ENCODE results near the gene CDKN2B. TPM values are rescaled to one million over a fixed set of nuclear protein-coding genes. Genes with fewer than 3 reads are reported as not detected.
A peak's percentile ranks its signal among the peaks of the same experiment; 100 is the strongest.

Gene CDKN2B
- total and polyA plus RNA-seq, 2 experiments from 2014 or later = 15.1 to 18.6 TPM

- Histone ChIP-seq H3K4me1 (ENCODE audit: insufficient read depth) (peaks cover 4% of the 10 kb centered on the region), H4K20me1 (ENCODE audit: insufficient read depth, poor library complexity, severe bottlenecking) (no peaks in the 10 kb centered on the region), H3K9me2 (replicated peaks; ENCODE audit: insufficient read depth) (no peaks in the 10 kb centered on the region), H3K27ac (peak overlapping the region; percentile 12), H3K79me2 (no peaks in the 10 kb centered on the region), H3K4me2 (no peak overlapping the region), H2AFZ (no peak overlapping the region), H3K9me3 (ENCODE audit: low read depth) (no peaks in the 10 kb centered on the region), H3K36me3 (replicated peaks; ENCODE audit: insufficient read depth, low read depth) (no peaks in the 10 kb centered on the region), H3K4me3 (no peak overlapping the region), H3K27me3 (no peaks in the 10 kb centered on the region)
- TF ChIP-seq CTCF (IDR thresholded peaks at IDR 0.05; ENCODE audit: poor library complexity) (no peak), EZH2 (IDR thresholded peaks at IDR 0.05; ENCODE audit: borderline replicate concordance) (no peak), EZH2phosphoT487 (IDR thresholded peaks at IDR 0.05; ENCODE audit: low read depth, severe bottlenecking, unreplicated experiment) (no peak)
- 84% methylated on average over 4 of the region's 4 CpGs for WGBS (ENCODE audit: low lambda C conversion rate, missing lambda C conversion rate)
- DNase-seq (ENCODE audit: low spot score) = no peak
Measured at GRCh38 chr9:22036866-22037626, 27.9 kb upstream of the CDKN2B start.

GRCh38 chr9:22035591-22036011 is 26.5 kb upstream of the CDKN2B start:
- Histone ChIP-seq H3K36me3 (replicated peaks; ENCODE audit: insufficient read depth, low read depth) (no peaks in the 10 kb centered on the region), H3K79me2 (no peaks in the 10 kb centered on the region), H3K4me1 (ENCODE audit: insufficient read depth) (peaks cover 3% of the 10 kb centered on the region), H3K4me2 (no peak overlapping the region), H3K27ac (no peak overlapping the region), H3K27me3 (no peaks in the 10 kb centered on the region), H3K9me2 (replicated peaks; ENCODE audit: insufficient read depth) (no peaks in the 10 kb centered on the region), H3K4me3 (no peak overlapping the region), H2AFZ (no peak overlapping the region), H3K9me3 (ENCODE audit: low read depth) (no peaks in the 10 kb centered on the region), H4K20me1 (ENCODE audit: insufficient read depth, poor library complexity, severe bottlenecking) (no peaks in the 10 kb centered on the region)
- no peak for DNase-seq (ENCODE audit: low spot score)
- WGBS (ENCODE audit: low lambda C conversion rate, missing lambda C conversion rate) = 88% methylated on average over 2 of the region's 2 CpGs
- TF ChIP-seq CTCF (IDR thresholded peaks at IDR 0.05; ENCODE audit: poor library complexity) (no peak), EZH2 (IDR thresholded peaks at IDR 0.05; ENCODE audit: borderline replicate concordance) (no peak), EZH2phosphoT487 (IDR thresholded peaks at IDR 0.05; ENCODE audit: low read depth, severe bottlenecking, unreplicated experiment) (no peak)

DNA sequence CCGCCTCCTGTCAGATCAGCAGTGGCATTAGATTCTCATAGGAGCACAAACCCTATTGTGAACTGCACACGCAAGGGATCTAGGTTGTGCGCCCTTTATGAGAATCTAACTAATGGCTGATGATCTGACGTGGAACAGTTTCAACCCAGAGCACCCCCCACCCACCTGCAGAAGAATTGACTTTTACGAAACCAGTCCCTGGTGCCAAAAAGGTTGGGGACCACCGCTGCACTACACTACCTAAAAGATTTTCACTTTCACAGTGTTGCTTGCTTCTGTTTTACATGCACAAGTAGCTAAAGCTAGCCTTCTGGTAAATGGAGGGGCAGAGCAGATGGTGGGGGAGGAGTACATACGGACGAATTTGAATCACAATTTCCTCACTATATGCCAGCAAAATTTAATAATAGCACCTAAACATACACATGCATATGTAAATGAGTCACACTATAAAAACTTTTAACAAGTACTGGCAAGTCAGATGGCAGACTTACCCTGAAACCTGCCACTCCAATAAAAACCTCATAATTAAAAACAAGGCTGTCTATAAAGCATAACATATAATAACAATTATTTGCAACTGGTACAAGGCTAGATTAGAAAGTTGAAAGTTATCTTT is 24.0 kb upstream of the CDKN2B start:
- Histone ChIP-seq H3K4me3 (no peak overlapping the region), H3K79me2 (no peaks in the 10 kb centered on the region), H3K36me3 (replicated peaks; ENCODE audit: insufficient read depth, low read depth) (no peaks in the 10 kb centered on the region), H2AFZ (no peak overlapping the region), H4K20me1 (ENCODE audit: insufficient read depth, poor library complexity, severe bottlenecking) (no peaks in the 10 kb centered on the region), H3K27me3 (no peaks in the 10 kb centered on the region), H3K4me1 (ENCODE audit: insufficient read depth) (peaks cover 3% of the 10 kb centered on the region), H3K9me3 (ENCODE audit: low read depth) (no peaks in the 10 kb centered on the region), H3K27ac (no peak overlapping the region), H3K4me2 (no peak overlapping the region), H3K9me2 (replicated peaks; ENCODE audit: insufficient read depth) (no peaks in the 10 kb centered on the region)
- no peak for DNase-seq (ENCODE audit: low spot score)
- WGBS (ENCODE audit: low lambda C conversion rate, missing lambda C conversion rate) = 78% methylated on average over 8 of the region's 8 CpGs
- TF ChIP-seq CTCF (IDR thresholded peaks at IDR 0.05; ENCODE audit: poor library complexity) (no peak), EZH2 (IDR thresholded peaks at IDR 0.05; ENCODE audit: borderline replicate concordance) (no peak), EZH2phosphoT487 (IDR thresholded peaks at IDR 0.05; ENCODE audit: low read depth, severe bottlenecking, unreplicated experiment) (no peak)

Measured in hepatocyte (in vitro differentiated cells).